Peyer's patch (tissue), 4 donors: ENCODE results near the gene IFITM1.
"Not testable (repeated sequence)": the region's sequence is repeated elsewhere in the genome, so short reads cannot be mapped to it uniquely, and the experiment has no call there.

Experiments used
- CTCF ChIP-seq, 6 experiments: fragments of 450-650 bp in 4 of 6; fragments of 200-600 bp in 2 of 6; sonication (generic) in 1 of 6; IDR thresholded peaks; one replicate each; pipeline ENCODE4 v1.5.1; 2017 to 2019; ENCODE audit warnings: antibody characterized with exemption in 6 of 6, mild to moderate bottlenecking in 3 of 6, moderate library complexity in 1 of 6
- POLR2A ChIP-seq, 2 donors: fragments of 450-650 bp; IDR thresholded peaks; one replicate each; pipeline ENCODE4 v1.5.1; 2017; ENCODE audit warnings: antibody characterized with exemption in 2 of 2, mild to moderate bottlenecking in 2 of 2, moderate library complexity in 2 of 2

- TF ChIP-seq CTCF, POLR2A (IDR thresholded peaks at IDR 0.05): not testable (repeated sequence)
These were observed 35.6 kb downstream of the IFITM1 start for GRCh38 chr11:349270-349954.
